WTC11 (cell line): Measurements from ENCODE around the gene FH.

Experiments used
- HMGXB4 ChIP-seq: sonication (generic); formaldehyde crosslinking; IDR thresholded peaks from 2 replicates; pipeline ENCODE4 v1.8.1; 2023; ENCODE audit warnings: mild to moderate bottlenecking, moderate library complexity, missing genetic modification reagents
- PRDM15 ChIP-seq: sonication (generic); formaldehyde crosslinking; IDR thresholded peaks from 2 replicates; pipeline ENCODE4 v1.8.0; 2022; ENCODE audit warnings: missing genetic modification reagents
- TF ChIP-seq, protein P1 (sequence below): fragments of 200-600 bp; IDR thresholded peaks from 2 replicates; pipeline ENCODE4 v1.8.0; 2022; ENCODE audit warnings: antibody characterized with exemption

DNA sequence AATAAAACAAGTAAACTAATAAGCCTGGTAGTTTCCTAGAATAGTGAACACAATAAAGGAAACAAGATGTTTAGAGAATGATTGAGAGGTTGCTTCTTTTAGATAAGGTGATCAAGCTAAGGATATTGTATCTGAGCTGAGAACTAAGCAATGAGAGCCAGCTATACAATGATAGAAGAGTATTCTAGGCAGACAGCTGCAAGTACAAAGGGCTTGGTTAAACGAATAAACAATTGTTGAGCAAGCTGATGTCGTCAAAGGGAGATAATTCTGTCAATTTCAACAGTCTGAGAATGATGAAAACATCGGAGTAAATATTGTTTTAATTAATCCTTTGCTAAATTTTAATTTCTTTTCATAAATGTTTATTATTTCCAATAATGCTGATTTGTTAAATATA, 5.5 kb upstream of the FH start:
- TF ChIP-seq HMGXB4 (CRISPR knock-in tag) = no peak
- no peak for TF ChIP-seq PRDM15 (CRISPR knock-in tag)
- TF ChIP-seq, protein P1, sequence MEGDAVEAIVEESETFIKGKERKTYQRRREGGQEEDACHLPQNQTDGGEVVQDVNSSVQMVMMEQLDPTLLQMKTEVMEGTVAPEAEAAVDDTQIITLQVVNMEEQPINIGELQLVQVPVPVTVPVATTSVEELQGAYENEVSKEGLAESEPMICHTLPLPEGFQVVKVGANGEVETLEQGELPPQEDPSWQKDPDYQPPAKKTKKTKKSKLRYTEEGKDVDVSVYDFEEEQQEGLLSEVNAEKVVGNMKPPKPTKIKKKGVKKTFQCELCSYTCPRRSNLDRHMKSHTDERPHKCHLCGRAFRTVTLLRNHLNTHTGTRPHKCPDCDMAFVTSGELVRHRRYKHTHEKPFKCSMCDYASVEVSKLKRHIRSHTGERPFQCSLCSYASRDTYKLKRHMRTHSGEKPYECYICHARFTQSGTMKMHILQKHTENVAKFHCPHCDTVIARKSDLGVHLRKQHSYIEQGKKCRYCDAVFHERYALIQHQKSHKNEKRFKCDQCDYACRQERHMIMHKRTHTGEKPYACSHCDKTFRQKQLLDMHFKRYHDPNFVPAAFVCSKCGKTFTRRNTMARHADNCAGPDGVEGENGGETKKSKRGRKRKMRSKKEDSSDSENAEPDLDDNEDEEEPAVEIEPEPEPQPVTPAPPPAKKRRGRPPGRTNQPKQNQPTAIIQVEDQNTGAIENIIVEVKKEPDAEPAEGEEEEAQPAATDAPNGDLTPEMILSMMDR = no peak
